Testis (tissue), 3 donors: ENCODE data around the gene NDUFS3. TPM values are rescaled to one million over a fixed set of nuclear protein-coding genes. Genes with fewer than 3 reads are reported as not detected.

Experiments used
- DNase-seq: peaks from one replicate; pipeline ENCODE4 v3.0.0-alpha.2; 2019
- H3K27ac ChIP-seq, 2 donors: fragments of 200-600 bp; sonication (generic); one replicate each; pipeline ENCODE4 v1.5.1; 2019
- H3K27me3 ChIP-seq: fragments of 200-600 bp; sonication (generic); one replicate; pipeline ENCODE4 v1.5.1; 2019
- H3K36me3 ChIP-seq: fragments of 200-600 bp; sonication (generic); one replicate; pipeline ENCODE4 v1.5.1; 2017; ENCODE audit warnings: low read depth; ENCODE audit errors: missing control alignments
- H3K4me1 ChIP-seq: fragments of 200-600 bp; sonication (generic); one replicate; pipeline ENCODE4 v1.5.1; 2019
- H3K4me3 ChIP-seq, 2 donors: fragments of 200-600 bp; sonication (generic); one replicate each; pipeline ENCODE4 v1.5.1; 2017 to 2019
- H3K9me3 ChIP-seq: fragments of 200-600 bp; sonication (generic); one replicate; pipeline ENCODE4 v1.5.1; 2017
- CTCF ChIP-seq, 3 experiments: fragments of 450-650 bp in 2 of 3; fragments of 200-600 bp in 1 of 3; sonication (generic) in 1 of 3; IDR thresholded peaks; one replicate each; pipeline ENCODE4 v1.5.1; 2016 to 2019; ENCODE audit warnings: antibody characterized with exemption in 3 of 3, mild to moderate bottlenecking in 2 of 3, moderate library complexity in 1 of 3
- POLR2A ChIP-seq: fragments of 450-650 bp; IDR thresholded peaks from one replicate; pipeline ENCODE4 v1.6.1; 2017; ENCODE audit warnings: antibody characterized with exemption, mild to moderate bottlenecking, moderate library complexity
- WGBS, 2 donors: methylation state at CpG; one replicate each; pipeline ENCODE4 v1.1.5; 2018; 5-methylcytosine and 5-hydroxymethylcytosine counted together
- intact Hi-C: fragments of 100-400 bp; cut with DNase I; formaldehyde crosslinking; loops from one replicate; pipeline ENCODE4 v1.15.1; 2023; ENCODE audit warnings: low total_unique reads
- polyA plus RNA-seq: library from polyadenylated mRNA; stranded (reverse); fragments of 350-450 nt; fragmentation: Illumina TruSeq; extraction: RNeasy Lipid Tissue Mini Kit (QIAGEN cat#74804); gene quantifications from one replicate; pipeline ENCODE4 v1.2.3, GENCODE V29; 2014; ENCODE audit warnings: low read depth, low replicate concordance; ENCODE audit not compliant: insufficient read depth
- total RNA-seq, 2 donors: library from RNA; depleted of rRNA; stranded (reverse); fragments of >200 nt; gene quantifications; one replicate each; pipeline ENCODE4 v1.2.3, GENCODE V29; 2016

Gene NDUFS3
- total and polyA plus RNA-seq, 3 donors from 2014 or later = 69.8 to 121 (median 88.5) TPM

DNA sequence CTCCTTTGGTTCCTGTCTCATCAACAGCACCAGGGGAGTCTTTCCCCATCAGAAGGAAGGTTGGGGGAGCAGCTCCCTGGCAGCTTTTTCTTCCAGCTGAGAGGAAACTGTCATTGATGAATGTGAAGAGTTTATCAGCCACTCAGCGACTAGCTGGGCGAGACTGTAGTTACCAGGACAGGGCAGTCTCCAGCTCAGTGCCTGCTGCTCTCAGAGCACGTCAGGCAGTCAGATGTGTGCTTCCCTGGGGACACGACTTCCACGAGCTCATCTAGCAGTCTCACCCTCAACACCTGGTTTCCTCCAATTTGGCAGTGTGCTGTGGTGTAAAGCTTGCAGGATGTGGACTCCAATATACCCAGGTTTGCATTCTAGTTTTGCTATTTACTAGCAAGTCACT is 27.9 kb downstream of the NDUFS3 start:
- no peak for TF ChIP-seq CTCF (IDR thresholded peaks at IDR 0.05)
- no peak for TF ChIP-seq POLR2A
- H3K36me3 ChIP-seq = no peaks in the 10 kb centered on the region
- DNase-seq = no peak
- H3K4me3 ChIP-seq = no peak overlapping the region
- H3K9me3 ChIP-seq = no peaks in the 10 kb centered on the region
- H3K27me3 ChIP-seq = no peaks in the 10 kb centered on the region
- WGBS, 2 donors = 57 to 70% methylated on average over 5 of the region's 5 CpGs
- no peak overlapping the region for H3K27ac ChIP-seq
- H3K4me1 ChIP-seq = peaks cover 3% of the 10 kb centered on the region
- intact Hi-C loops = no loop called here

DNA sequence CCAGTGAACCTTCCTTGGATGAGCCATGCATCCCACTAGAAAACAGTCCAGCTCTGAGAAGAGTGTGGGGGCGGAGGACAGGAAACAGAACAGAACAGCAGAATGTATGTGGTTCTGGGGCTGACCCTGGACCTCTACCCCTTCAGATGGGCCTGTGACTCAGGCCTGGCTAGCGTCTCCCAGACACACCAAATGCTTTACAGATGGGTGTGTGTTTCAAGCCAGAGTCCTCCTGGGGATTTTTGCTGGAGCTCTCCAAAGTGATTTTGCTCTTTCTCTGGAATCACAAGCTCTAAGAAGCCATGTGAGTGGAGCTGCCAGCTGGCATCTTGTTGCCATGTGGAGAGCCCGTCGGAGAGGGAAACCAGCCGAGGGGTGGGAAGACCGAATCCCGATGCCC is 28.5 kb downstream of the NDUFS3 start:
- 52 to 56% methylated on average over 7 of the region's 7 CpGs for WGBS, 2 donors
- DNase-seq = peak; percentile 55

DNA sequence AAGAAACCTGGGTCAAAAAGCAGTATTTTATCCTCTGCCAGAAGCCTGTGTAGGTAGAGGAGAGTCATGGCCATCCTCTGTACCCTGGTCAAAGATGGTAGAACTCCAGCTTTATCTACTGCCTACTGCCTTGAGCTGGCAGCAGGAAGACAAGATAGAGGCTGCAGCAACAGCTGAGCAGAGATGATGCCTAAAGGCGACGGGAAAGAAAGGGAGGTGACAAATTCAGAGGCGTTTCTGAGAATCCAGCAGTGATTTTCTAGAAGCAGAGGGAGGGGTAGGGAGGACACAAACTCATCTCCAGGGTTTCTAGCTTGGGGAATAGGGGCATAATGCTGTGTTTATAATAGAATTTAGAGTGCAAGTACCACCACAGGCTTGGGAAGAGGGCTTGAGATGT is 30.8 kb downstream of the NDUFS3 start:
- DNase-seq = no peak
- intact Hi-C loops = no loop called here
- Histone ChIP-seq H3K36me3 (no peaks in the 10 kb centered on the region), H3K27me3 (no peaks in the 10 kb centered on the region), H3K27ac (no peak overlapping the region), H3K4me3 (no peak overlapping the region), H3K4me1 (peaks cover 3% of the 10 kb centered on the region), H3K9me3 (no peaks in the 10 kb centered on the region)
- WGBS, 2 donors = 71 to 76% methylated on average over 3 of the region's 3 CpGs
- TF ChIP-seq POLR2A = no peak

More for the DNA sequence above, 28.5 kb downstream of the NDUFS3 start:
- peaks cover 3% of the 10 kb centered on the region for H3K4me1 ChIP-seq
- H3K4me3 ChIP-seq = no peak overlapping the region
- intact Hi-C loops = no loop called here
- no peaks in the 10 kb centered on the region for H3K9me3 ChIP-seq
- no peak overlapping the region for H3K27ac ChIP-seq
- no peak for TF ChIP-seq CTCF (IDR thresholded peaks at IDR 0.05)
- no peak for TF ChIP-seq POLR2A
- H3K36me3 ChIP-seq = no peaks in the 10 kb centered on the region
- no peaks in the 10 kb centered on the region for H3K27me3 ChIP-seq

- no peaks in the 10 kb centered on the region for H3K36me3 ChIP-seq
- peaks cover 3% of the 10 kb centered on the region for H3K4me1 ChIP-seq
- no peak overlapping the region for H3K4me3 ChIP-seq
- no peak for DNase-seq
- H3K27me3 ChIP-seq = no peaks in the 10 kb centered on the region
- 81 to 87% methylated on average over 6 of the region's 6 CpGs for WGBS, 2 donors
- intact Hi-C loops = no loop called here
- no peaks in the 10 kb centered on the region for H3K9me3 ChIP-seq
- no peak for TF ChIP-seq POLR2A
- no peak for TF ChIP-seq CTCF (IDR thresholded peaks at IDR 0.05)
- no peak overlapping the region for H3K27ac ChIP-seq
These were observed 32.5 kb downstream of the NDUFS3 start for GRCh38 chr11:47611348-47611794.

- TF ChIP-seq CTCF (IDR thresholded peaks at IDR 0.05) = no peak
- no peak for TF ChIP-seq POLR2A
These were observed 36.4 kb downstream of the NDUFS3 start for GRCh38 chr11:47615249-47615648.

More at GRCh38 chr11:47615249-47615648, 36.4 kb downstream of the NDUFS3 start:
- no peaks in the 10 kb centered on the region for H3K9me3 ChIP-seq
- no peaks in the 10 kb centered on the region for H3K4me1 ChIP-seq
- H3K4me3 ChIP-seq = no peak overlapping the region
- H3K36me3 ChIP-seq = no peaks in the 10 kb centered on the region
- intact Hi-C loops = no loop called here
- H3K27me3 ChIP-seq = no peaks in the 10 kb centered on the region
- no peak overlapping the region for H3K27ac ChIP-seq
- no peak for DNase-seq
